SIG-M5 treated with dmso at 0.1 percent for 504 hours (cell line): ENCODE data around the gene SPSB1.
"Not testable (repeated sequence)": the region's sequence is repeated elsewhere in the genome, so short reads cannot be mapped to it uniquely, and the experiment has no call there.

Experiments used
- DNase-seq: peaks from one replicate; lab custom pipeline; 2025; ENCODE audit not compliant: unreplicated experiment; lab: John Stamatoyannopoulos, UW

The SPSB1 gene

DNA sequence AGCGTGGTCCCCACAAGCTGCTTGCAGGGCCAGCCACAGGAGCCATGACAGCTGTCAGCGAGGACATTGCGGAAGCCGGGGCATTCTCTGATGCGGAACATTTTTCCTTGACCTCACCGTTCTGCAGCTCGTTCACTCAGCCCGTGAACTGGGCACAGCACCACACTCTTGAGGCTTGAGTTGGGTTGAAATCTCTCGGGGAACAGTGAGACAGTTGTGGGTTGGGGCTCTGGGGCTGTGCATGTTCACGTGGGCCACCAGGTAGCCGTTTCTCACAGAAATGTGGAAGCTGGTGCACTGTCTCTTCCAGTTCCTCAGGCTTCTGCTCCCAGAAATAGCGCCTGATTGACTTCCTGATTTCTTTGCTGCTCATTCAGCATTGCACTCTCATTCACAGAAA lies 69.8 kb downstream of the SPSB1 start:
- DNase-seq = peak; percentile 12

DNA sequence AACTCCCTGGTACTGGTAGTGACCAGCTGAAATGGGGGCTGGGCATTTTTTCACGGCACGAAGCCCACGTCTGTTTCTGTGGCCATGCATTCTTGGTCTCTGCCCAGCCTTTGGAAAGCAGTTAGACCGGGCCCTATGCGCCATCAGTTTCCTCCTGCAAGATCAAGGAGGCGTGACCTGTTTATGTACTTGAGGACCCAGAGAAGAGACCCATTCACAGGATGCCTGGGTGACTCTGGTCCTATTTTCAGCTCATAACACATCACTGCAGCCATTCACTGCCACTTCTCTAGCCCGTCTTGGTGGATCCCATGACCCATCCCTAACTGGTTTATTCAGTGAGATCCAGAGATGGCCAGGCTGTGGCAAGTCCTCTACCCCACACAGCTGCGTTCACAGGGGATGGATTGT lies 70.4 kb downstream of the SPSB1 start:
- no peak for DNase-seq

DNA sequence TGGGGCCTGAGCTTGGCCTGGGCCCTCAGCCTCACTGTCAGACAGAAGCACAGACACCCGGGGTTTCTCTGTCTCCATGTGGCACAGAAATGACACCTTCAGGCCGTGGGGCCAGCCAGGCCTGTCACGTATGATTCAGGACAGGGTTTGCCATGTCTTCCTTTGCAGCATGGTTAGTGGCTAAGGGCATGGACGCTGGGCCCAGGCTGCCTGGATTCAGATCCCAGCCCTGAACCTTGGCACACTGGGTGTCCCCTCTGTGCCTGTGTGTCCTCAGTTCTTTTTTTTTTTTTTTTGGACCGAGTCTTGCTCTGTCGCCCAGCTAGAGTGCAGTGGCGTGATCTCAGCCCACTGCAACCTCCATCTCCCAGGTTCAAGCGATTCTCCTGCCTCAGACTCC lies 73.6 kb downstream of the SPSB1 start:
- no peak for DNase-seq

DNA sequence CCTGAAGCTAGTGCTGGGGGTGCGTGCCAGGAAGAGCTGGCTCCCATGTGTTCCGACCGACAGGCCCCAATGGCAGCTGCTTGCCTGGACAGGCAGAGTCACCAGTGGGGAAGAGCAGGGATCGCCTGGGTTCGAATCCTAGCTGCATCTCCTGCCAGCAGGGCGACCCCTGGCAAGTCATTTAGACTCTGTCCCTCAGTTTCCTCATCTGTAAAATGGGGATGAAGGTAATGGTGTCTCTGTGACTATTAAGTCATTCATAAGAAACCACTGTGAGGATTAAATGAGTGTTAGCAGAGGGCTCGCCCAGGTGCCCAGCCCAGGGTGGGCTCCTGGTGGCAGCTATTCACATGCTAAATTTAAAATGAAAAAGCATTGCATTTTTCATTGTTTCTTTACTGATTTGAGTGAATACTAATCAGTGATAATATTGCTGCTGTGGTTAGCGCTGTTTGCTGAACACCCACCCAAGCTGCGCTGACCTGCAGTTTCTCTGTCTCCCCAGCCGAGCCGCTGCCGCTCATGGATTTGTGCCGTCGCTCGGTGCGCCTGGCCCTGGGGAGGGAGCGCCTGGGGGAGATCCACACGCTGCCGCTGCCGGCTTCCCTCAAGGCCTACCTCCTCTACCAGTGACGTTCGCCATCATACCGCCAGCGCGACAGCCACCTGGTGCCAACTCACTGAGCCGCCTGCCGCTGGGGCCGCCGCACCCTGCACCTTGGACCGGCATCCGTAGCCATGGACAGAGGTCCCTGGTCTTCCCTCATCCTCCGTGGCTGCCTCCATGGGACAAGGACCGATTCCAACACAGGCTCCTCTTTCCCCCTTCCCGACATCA lies 74.5 kb downstream of the SPSB1 start:
- no peak for DNase-seq

DNA sequence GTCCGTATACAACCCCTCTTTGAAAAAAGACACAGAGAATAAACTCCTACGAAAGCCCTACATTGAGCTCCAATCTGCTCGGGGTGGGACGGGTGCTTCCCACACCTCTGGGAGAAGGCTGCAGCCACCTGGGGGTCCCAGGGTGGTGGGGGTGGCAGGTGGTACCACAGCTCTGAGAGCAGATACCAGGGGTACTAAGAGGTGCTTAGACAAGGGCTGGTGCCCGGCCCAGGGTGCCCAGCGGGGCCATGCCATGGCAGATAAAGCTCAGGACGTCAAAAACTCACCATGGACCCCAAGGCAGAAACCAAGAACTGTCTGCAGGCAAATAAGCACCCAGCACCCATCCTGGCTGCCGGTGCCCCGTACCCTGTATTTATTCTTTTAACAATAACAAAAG lies 75.1 kb downstream of the SPSB1 start:
- no peak for DNase-seq

DNA sequence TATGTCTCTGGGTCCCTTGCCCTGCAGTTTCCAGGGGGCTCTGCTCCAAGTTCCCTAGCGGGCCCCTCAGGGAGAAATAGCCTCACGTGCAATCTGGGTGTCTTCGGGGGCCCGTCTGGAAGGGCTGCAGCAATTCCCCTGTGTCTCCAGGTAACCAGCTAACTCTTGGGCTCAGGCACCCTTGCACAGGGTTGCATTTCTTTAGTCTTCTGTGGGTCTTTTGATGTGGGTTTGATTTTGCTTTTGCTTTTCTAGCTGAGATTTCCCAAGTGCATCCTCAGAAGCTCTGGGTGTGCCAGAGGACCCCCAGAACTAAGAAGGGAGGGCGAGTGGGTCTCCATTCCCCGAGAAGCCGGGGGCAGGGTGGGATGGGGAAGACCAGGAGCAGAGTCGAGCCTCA lies 75.7 kb downstream of the SPSB1 start:
- DNase-seq = no peak

DNA sequence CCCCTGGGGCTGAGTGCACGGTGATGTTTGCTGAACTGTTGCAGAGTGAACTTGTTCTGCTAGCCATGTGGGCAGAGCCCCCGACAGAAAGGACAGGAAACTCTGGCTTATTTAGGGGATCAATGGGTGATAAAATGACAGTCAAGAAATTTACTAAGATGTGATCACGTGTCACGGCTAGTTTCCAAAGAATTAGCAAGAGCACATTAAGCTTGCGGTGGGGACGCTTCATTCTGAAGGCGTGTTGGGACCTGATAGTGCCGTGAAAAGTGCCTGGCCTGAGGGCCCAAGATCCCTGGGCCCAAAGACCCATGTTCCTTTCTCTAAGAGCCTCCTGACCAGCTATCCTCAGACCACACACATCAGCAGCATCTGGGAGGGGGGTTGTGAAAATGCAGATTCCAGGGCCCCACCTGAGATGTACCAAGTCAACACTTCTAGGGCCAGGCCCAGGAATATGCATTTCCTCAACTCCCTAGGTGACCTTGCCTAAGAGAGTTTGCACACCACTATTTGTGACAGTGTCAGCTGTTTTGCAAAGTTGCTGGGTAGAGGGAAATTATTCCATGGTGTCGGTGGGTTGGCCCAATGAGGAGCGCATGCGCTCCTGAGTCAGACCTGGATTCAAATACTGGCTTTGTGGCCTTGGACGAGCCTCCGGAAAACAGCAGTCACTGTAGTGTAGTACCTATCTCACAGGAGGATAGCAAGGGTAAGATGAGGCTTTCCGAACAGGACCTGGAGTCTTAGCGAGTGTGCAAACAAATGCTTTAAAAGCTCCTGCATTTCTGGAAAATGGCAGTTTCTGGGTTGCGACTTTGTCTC lies 77.5 kb downstream of the SPSB1 start:
- no peak for DNase-seq

DNA sequence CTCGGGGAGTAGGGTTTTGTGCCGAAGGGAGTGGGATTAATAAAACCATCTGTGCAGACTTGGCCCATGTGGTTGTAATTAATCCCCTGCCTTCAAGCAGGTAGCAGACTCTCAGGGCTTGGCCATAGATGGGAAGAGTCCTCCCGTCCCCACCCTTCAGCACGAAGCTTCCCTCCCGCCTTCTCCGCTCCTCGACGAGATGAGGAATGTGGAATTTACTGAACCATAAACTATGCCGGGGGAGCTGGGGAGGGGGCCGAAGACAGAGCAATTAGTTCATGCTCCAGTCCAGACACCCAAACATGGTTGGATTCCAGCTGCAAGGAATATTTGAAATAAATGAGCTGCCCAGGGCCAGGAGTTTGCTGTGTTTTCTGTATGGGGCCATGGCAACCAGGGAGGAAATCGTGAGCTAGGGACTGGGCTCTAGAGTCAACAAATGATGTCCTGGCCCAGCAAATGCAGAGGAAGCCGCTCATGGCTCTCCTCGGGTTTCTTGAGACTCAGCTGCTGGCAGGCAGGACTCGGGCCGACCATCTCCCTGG lies 78.8 kb downstream of the SPSB1 start:
- no peak for DNase-seq

DNA sequence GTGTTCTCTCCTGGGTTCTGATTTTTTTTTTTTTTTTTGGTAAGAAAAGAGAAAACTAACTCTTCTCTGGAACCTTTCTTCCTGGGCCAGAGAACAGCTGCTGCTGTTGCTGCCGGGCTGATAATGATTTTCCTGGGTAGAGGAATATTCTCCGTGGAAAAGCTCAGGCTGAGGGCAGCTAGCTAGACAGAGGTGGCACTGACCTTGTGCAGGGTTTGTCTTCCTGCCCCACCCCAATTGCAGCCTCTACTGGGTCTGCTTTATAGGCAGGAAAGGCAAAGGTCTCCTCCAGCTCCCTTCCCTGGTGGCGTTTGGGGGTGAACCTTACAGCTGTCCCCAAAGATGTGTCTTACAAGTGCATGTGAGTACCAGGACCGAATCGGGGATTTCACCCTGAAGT lies 79.3 kb downstream of the SPSB1 start:
- no peak for DNase-seq

DNA sequence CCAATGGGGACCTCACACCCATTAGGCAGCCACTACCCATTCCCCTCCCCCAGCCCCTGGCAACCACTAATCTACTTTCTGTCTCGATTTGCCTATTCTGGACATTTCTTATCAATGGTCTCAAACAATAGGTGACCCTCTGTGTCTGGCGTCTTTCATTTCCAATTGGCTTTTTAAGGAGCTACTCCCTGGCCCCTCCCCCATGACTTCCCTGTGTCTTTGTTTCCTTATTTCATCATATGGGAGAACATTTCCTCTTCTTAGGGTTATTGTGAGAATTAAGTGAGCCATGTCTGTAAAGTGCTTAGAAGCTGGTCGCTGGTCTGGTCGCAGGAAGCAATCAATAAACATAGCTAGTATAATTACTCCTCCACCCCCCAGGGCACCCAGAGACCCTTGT lies 80.9 kb downstream of the SPSB1 start:
- DNase-seq = peak; percentile 23

DNA sequence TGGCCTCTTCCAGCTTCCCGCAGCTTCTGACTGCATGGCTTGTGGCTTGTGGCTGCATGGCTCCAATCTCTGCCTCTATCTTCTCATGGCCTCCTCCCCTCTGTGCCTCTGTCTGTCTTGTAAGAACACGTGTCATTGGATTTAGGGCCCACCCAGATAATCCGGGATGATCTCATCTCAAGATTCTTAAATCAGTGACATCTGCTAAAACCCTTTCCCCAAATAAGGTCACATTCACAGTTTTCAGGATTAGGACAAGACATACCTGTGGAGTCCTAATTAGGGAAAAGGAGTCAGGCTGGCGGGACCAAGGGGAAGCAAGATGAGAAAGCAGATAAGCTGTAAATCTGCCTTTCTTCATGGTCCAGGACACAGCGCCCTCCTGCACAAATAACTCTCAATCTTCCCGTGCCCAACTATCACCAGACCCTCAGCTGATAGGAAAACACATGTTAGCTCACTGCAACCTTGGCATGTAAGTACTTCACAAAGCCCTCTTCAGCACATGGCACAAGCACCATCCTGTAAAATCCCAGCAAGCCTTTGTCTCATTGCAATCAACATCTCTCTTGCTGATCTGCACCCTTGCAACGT lies 82.2 kb downstream of the SPSB1 start:
- DNase-seq = no peak

DNA sequence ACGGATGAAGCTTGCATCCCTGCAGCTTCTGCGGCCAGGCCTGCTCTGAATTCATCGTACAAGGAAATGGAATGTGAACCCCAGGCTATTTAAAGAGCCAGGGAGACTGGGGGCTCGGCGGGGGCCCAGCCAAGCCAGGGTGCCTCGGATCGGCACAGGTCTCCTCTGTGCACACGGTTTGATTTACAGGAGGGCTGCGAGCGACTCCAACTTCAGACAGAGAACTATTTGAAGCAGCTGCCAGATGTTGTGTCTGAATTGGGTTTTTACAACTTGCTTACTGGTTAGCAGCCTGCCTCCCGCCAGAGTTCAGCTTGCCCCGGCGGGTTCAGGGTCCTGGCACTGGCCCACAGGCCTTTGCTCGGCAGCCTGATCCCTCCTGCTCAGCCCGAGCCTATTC lies 83.2 kb downstream of the SPSB1 start:
- no peak for DNase-seq

DNA sequence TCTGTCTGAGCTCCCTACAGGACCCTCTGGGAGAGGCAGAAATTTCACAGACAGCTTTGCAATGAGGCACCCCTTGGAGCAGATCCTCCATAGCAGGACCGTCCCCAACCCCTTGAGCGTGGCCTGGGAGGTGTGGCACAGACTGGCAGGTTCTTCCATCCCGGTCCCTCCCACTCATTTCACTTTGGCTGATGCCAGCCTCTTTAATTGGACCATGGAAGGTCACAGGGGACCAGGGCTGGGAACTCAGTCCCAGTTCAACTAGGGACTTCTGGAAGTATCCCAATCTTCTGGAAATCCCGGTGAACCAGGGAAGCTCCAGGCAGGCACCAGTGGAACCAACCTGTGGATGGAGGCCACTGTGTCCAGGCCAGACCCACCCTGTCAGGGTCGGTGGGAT lies 83.7 kb downstream of the SPSB1 start:
- no peak for DNase-seq

DNA sequence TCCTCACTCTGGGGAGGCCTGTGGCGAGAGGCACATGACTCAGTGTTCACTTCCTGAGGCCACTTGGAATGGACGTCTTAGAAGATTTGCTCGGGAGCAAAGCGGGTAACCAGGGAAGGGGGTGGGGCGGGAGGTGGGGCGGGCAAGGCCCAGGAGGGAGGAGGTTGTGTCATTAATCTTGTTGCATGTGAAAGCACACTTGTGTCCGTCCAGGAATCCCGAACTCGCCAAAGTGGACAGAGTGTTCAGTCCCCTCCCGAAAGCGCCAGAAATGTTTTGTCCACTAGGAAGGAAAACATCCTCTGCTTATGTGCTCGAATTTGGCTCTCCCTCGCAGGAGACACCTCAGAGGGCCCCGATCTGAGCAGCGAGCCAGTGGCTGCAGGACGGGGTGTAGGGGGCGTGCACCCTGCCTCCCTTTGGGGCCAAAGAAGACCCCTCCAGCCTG lies 84.2 kb downstream of the SPSB1 start:
- DNase-seq = no peak

DNA sequence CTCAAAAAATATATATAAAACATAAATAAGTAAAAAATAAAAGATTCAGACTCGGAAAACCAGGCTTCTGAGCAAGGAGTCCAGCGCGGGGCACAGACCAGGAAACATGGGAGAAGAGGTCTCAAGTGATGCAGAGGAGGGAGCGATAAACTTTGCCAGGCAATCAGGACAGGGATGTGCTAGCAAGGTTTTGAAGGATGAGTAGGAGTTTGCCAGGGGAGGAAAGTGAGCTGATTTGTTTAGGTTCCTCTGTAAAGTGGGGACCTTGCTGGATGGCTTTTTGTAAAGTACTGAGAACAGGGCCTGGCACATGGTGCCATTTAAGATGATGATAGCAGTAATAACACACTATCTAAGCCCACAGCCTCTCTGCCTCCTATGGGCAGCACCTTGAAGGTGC lies 86.1 kb downstream of the SPSB1 start:
- no peak for DNase-seq

DNA sequence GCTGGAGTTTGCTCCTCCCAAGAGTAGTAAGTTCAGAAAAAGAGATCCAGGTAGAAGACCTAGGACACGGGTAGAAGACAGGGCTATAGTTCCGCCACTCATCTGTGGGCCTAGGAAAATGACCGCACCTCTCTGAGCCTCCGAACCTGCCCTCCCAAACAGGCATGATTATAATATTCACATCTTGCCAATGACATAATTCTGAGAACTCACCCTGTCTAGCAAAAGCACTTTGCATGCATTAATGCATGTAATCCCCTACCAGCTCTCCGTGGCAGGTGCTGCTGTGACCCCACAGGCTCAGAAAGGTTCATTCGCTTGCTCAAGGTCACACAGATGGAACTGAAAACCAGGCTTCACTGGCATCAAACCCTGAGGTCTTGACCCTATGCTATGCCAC lies 88.0 kb downstream of the SPSB1 start:
- DNase-seq = no peak

DNA sequence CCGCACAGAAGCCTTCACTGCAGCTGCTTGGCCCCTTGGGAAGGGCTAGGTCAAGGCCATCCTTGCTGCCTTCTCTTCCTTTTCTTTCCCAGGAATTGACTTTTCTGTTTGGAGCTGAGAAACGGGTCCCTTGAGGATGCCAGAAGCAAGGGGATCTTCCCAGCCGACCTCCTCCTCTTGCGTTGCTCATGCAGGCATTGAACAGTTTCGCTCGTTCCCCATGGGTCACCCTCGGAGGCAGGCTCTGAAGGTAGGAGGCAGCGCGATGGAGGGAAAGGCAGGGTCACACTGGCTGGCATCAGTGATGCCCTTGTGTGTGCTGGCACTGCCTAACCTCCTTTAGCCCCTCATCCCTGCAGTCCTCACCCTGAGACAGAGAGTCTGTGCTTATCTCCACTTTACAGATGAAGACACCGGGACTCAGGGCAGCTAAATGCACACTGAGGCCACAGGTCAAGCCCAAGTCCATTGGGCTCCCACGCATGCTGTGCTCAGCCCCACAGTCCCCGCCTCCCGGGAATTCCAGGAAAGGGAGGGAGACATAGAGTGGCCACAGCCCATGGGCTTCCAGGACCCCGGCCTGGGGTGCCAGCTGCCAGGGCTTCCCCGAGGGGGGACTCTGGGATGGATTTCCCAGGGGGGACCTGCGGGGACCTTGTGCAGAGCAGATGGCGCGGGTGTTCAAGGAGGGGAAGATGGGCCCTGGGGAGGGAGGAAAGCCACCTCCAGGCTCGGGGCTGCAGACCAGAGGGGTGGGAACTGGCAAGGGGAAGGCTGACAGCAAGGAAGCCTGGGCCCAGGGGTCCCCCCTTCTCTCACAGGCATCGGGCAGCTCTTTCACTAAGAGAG lies 90.2 kb downstream of the SPSB1 start:
- DNase-seq = no peak

DNA sequence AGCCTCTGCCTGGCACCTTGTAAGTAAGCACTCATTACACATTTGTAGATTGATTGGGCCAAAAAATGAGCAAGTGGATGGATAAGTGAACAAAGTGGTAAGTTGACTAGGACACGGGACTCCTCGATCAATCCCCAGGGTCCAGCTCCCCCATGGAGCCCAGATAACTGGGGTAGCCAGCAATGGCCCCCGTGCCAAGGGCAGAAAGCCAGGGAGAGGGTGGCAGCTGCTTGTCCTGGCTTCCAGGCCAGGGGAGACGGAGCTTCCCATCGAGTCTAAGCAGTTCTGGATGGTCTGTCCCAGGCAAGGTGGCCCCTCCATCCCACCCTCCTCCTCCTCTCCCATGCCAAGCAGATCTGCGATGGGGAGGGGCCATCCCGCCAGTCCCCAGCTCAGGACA lies 91.4 kb downstream of the SPSB1 start:
- DNase-seq = no peak

DNA sequence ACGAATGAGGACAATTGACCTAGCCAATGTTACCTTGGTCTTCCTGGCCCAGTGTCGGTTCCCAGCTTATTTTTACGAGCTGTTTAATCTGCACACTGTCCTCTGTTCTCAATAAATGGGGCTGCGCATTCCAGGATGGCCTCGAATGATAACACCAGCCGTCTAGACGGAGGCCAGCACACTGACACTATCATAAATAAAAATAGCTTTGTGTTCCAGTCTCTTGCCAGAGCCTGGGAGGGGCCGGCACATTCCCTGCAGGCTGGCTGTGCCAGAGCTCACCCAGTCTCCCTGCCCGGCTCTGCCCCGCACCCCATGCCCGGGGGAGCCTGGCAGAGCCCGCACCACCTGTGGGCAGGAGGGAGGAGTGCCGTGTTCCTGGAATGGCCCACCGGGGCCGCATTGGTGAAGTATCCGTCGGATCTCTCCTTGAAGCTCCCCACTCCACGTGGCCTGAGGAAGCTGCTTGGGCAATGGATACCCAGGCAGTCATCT lies 92.1 kb downstream of the SPSB1 start:
- no peak for DNase-seq

DNA sequence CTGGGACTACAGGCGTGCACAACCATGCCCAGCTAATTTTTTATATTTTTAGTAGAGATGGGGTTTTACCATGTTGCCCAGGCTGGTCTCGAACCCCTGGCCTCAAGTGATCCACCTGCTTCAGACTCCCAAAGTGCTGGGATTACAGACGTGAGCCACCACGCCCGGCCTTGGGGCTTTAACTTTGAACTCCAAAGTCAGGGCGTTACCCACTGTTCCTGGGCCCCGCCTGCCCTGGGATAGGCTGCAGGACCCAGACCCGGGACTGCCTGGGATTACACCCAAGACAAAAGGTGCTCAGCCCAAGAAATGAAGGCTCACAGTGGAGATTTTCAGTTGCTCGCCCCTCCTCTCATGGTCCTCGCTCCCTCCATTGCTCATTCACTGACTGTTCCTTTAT lies 92.7 kb downstream of the SPSB1 start:
- not testable (repeated sequence) for DNase-seq
